Measurements from ENCODE around the gene SPOCK2. TPM values are rescaled to one million over a fixed set of nuclear protein-coding genes. Genes with fewer than 3 reads are reported as not detected.

Gene SPOCK2
- total RNA-seq, 1 experiment from 2014 or later, result 1.1 TPM

GRCh38 chr10:72126872-72127232 lies 38.5 kb upstream of the SPOCK2 start (continued):
- TF ChIP-seq EZH2phosphoT487 (IDR thresholded peaks at IDR 0.05; ENCODE audit: borderline replicate concordance) (no peak), MAX (IDR thresholded peaks at IDR 0.05) (no peak), RAD21 (IDR thresholded peaks at IDR 0.05; ENCODE audit: low read depth) (no peak), SIN3A (IDR thresholded peaks at IDR 0.05; ENCODE audit: low read depth) (no peak)

- ATAC-seq, result peak; percentile 78
- Histone ChIP-seq H3K4me3 (replicated peaks in 1 of 2; ENCODE audit: low read depth in 1 of 2, low read length in 2 of 2) (no peak overlapping the region), H3K27ac (ENCODE audit: low read depth, low read length) (no peak overlapping the region), H3K9ac (ENCODE audit: low read length) (no peak overlapping the region), H3K36me3 (ENCODE audit: control insufficient read depth in 1 of 2, insufficient read depth in 2 of 2, low read length in 2 of 2) (no peaks in the 10 kb centered on the region), H3K79me2 (ENCODE audit: insufficient read depth, low read length) (no peaks in the 10 kb centered on the region), H3K27me3 (ENCODE audit: insufficient read depth, low read length) (no peaks in the 10 kb centered on the region), H3K4me2 (ENCODE audit: low read length) (no peak overlapping the region), H2AFZ (ENCODE audit: low read depth, low read length, poor library complexity, severe bottlenecking) (no peak overlapping the region), H3K9me3 (ENCODE audit: control insufficient read depth in 1 of 2, insufficient read depth in 1 of 2, low read depth in 1 of 2, low read length in 2 of 2) (no peaks in the 10 kb centered on the region), H3K9me2 (ENCODE audit: insufficient read depth) (no peaks in the 10 kb centered on the region), H4K20me1 (ENCODE audit: insufficient read depth) (no peaks in the 10 kb centered on the region), H3K4me1 (ENCODE audit: control insufficient read depth in 1 of 2, insufficient read depth in 2 of 2, low read length in 2 of 2) (no peaks in the 10 kb centered on the region)
- no TSS peak for BruUV-seq (replicated peaks)
- ChIA-PET CTCF (interaction anchor here (0.7 to 3.8 kb wide), 24 partner anchors 11 to 214 kb away, joined by 3 to 31 read pairs (median 6); partner anchors contain the start of genes ANAPC16, ASCC1 and DDIT4), POLR2A (interaction anchor here (1.0 to 2.3 kb wide), 6 partner anchors 11 to 206 kb away, joined by 3 to 14 read pairs (median 4); partner anchors contain the start of gene DDIT4), RAD21 (ENCODE audit: low non-redundant PET in 1 of 2, low total read pairs in 2 of 2, uncharacterized antibody in 2 of 2, unreplicated experiment in 2 of 2) (interaction anchor here (0.6 to 1.5 kb wide), 7 partner anchors 78 to 212 kb away, joined by 3 to 9 read pairs (median 3); partner anchors contain the start of genes ANAPC16 (in 1 of the 2) and ASCC1 (in 1 of the 2))
- DNase-seq (ENCODE audit: low read depth, low spot score), result peak; percentile 40
- TF ChIP-seq SRF (IDR thresholded peaks at IDR 0.05; ENCODE audit: low read depth) (0 out of 2 replicates have a peak, but pooled peaks have one; percentile 6), RAD21 (IDR thresholded peaks at IDR 0.05; ENCODE audit: low read depth) (peak; percentile 85), SP1 (IDR thresholded peaks at IDR 0.05; ENCODE audit: low read depth) (no peak), CTCF (IDR thresholded peaks at IDR 0.05 in 2 of 3, conservative IDR thresholded peaks at IDR 0.05 in 1 of 3; ENCODE audit: borderline replicate concordance in 1 of 3, insufficient read depth in 1 of 3, low read depth in 2 of 3, low read length in 2 of 3) (peak; percentile 51 to 78 (median 62))
- intact Hi-C loops (cut with micrococcal nuclease), result loop anchor here (1.0 to 2.0 kb wide), 3 partner anchors 96 to 211 kb away; no protein-coding TSS in a partner anchor
Observed at GRCh38 chr10:72126184-72126871, 38.0 kb upstream of the SPOCK2 start.
